ENCODE data around the gene CCNT1. TPM values are rescaled to one million over a fixed set of nuclear protein-coding genes. Genes with fewer than 3 reads are reported as not detected.

CCNT1 gene
- total RNA-seq, result 10 to 100 TPM in 4 of 5 donors, 1 to 10 TPM in 1; 3.2 to 54.0 (median 44.6) TPM
- 1 to 10 TPM; 2.7 to 4.4 (median 3.7) TPM for polyA plus RNA-seq
- long read RNA-seq, donor 1, partial matches to known transcripts, result 0 of 1 reads
- long read RNA-seq, donor 1, other reads (novel, unspliced or antisense), result 0 of 1 reads
- long read RNA-seq, donor 2, full-length matches to known transcripts, result 4 of 4 reads
- long read RNA-seq, donor 2, partial matches to known transcripts, result 0 of 4 reads
- long read RNA-seq, donor 2, other reads (novel, unspliced or antisense), result 0 of 4 reads
- long read RNA-seq, donor 3, full-length matches to known transcripts, result 3 of 3 reads
- long read RNA-seq, donor 3, partial matches to known transcripts, result 0 of 3 reads
- long read RNA-seq, donor 3, other reads (novel, unspliced or antisense), result 0 of 3 reads
- long read RNA-seq, donor 4, result 0 reads
- long read RNA-seq, donor 5, full-length matches to known transcripts, result 6 of 6 reads
- long read RNA-seq, donor 5, partial matches to known transcripts, result 0 of 6 reads
- long read RNA-seq, donor 5, other reads (novel, unspliced or antisense), result 0 of 6 reads
- long read RNA-seq, donor 6, full-length matches to known transcripts, result 13 of 13 reads
- long read RNA-seq, donor 6, partial matches to known transcripts, result 0 of 13 reads
- long read RNA-seq, donor 6, other reads (novel, unspliced or antisense), result 0 of 13 reads
- long read RNA-seq, donor 7, partial matches to known transcripts, result 0 of 1 reads
- long read RNA-seq, donor 7, other reads (novel, unspliced or antisense), result 0 of 1 reads
- long read RNA-seq, donor 8, full-length matches to known transcripts, result 5 of 5 reads
- long read RNA-seq, donor 8, partial matches to known transcripts, result 0 of 5 reads
- long read RNA-seq, donor 8, other reads (novel, unspliced or antisense), result 0 of 5 reads
- long read RNA-seq, donor 9, full-length matches to known transcripts, result 5 of 5 reads
- long read RNA-seq, donor 9, partial matches to known transcripts, result 0 of 5 reads
- long read RNA-seq, donor 9, other reads (novel, unspliced or antisense), result 0 of 5 reads
- long read RNA-seq, donor 10, full-length matches to known transcripts, result 2 of 2 reads
- long read RNA-seq, donor 10, partial matches to known transcripts, result 0 of 2 reads
- long read RNA-seq, donor 10, other reads (novel, unspliced or antisense), result 0 of 2 reads

- peak in 2 of 4 donors; percentile 22 to 60 for TF ChIP-seq POLR2A (IDR thresholded peaks at IDR 0.05)
- TF ChIP-seq, protein P1, sequence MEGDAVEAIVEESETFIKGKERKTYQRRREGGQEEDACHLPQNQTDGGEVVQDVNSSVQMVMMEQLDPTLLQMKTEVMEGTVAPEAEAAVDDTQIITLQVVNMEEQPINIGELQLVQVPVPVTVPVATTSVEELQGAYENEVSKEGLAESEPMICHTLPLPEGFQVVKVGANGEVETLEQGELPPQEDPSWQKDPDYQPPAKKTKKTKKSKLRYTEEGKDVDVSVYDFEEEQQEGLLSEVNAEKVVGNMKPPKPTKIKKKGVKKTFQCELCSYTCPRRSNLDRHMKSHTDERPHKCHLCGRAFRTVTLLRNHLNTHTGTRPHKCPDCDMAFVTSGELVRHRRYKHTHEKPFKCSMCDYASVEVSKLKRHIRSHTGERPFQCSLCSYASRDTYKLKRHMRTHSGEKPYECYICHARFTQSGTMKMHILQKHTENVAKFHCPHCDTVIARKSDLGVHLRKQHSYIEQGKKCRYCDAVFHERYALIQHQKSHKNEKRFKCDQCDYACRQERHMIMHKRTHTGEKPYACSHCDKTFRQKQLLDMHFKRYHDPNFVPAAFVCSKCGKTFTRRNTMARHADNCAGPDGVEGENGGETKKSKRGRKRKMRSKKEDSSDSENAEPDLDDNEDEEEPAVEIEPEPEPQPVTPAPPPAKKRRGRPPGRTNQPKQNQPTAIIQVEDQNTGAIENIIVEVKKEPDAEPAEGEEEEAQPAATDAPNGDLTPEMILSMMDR (IDR thresholded peaks at IDR 0.05), result peak in 3 of 7 experiments; percentile 9 to 40 (median 31)
- TF ChIP-seq EP300 (IDR thresholded peaks at IDR 0.05), result peak; percentile 48
- peak; percentile 95 to 99 (median 95) for TF ChIP-seq POLR2AphosphoS5 (IDR thresholded peaks at IDR 0.05)
Observed at GRCh38 chr12:48716493-48717251, at the start of gene CCNT1. Gene CCNT1, minus strand, starts transcription at chr12:48716707. Its CDS starts 32 bp downstream, at chr12:48716675.

DNA sequence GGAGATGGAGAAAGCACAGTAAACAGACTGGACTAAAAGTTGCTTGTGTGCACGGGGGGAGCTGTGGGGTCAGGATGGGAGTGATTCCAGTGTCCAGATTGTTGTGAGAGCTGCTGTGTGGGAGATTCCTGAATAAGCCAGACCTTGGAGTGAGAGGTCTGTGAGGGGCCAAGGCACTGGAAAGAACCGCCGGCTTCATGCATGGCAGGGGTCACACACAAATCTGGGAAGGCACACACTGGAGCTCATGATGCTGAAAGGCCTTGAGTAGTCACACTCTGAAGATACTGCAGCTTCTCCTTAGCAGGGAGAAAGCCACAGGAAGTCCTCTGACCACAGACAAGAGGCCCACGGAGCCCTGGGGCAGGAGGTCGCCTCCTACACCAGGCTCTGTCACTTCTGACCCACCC, 49.3 kb upstream of the CCNT1 start:
- intact Hi-C loops (cut with DNase I; ENCODE audit: low total_unique reads), result no loop called here
- Histone ChIP-seq H3K27ac (peak overlapping the region in 4 of 5 donors; percentile 20 to 60 (median 48)), H3K4me3 (no peak overlapping the region)

More at GRCh38 chr12:48716493-48717251, at the start of gene CCNT1:
- Histone ChIP-seq H3K27ac (peak within 1 kb of the TSS; percentile 86 to 98 (median 95)), H3K9me3 (peaks cover 0 to 14% (median 9%) of the 10 kb centered on the region in 4 donors), H3K27me3 (no peaks in the 10 kb centered on the region), H3K4me3 (peak within 1 kb of the TSS; percentile 68 to 79 (median 71)), H3K4me1 (peaks cover 25 to 43% (median 35%) of the 10 kb centered on the region in 4 donors), H3K36me3 (peaks cover 10 to 32% (median 30%) of the 10 kb centered on the region in 4 donors)
- 0 to 1% (median 0%) methylated on average over 51 to 61 of the region's 61 CpGs for WGBS, 5 donors
- DNase-seq, result peak; percentile 98 to 100
- intact Hi-C loops (cut with DNase I; ENCODE audit: low total_unique reads), result no loop called here

DNA sequence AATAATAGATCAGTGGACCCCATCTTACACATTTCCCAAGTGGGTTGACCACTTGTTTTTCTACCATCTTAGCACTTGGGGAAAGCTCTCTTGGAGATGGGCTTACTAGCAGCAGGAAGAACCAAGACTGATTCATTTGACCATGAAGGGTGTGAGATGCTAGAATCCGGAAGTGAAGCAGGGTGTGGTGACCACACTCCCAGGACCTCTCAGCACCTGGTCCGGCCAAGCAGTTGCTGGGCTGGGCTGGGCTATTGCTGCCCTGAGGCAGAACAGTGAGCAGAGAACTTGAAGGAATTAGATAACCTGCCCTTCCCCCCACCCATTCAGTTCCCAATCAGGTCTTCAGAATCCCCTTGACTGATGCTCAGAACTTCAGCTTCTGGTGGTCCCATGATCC, 48.0 kb upstream of the CCNT1 start:
- H3K4me1 ChIP-seq, result peaks cover 7 to 29% (median 19%) of the 10 kb centered on the region in 4 donors
- peak; percentile 38 to 52 for DNase-seq
- peak overlapping the region in 2 of 5 donors; percentile 56 to 60 for H3K27ac ChIP-seq
- H3K36me3 ChIP-seq, result peaks cover 10 to 47% (median 46%) of the 10 kb centered on the region in 4 donors
- no peaks in the 10 kb centered on the region for H3K9me3 ChIP-seq
- H3K27me3 ChIP-seq, result no peaks in the 10 kb centered on the region
- no peak for TF ChIP-seq POLR2A (IDR thresholded peaks at IDR 0.05)
- peak in 1 of 3 donors; percentile 44 for TF ChIP-seq POLR2AphosphoS5 (IDR thresholded peaks at IDR 0.05)
- TF ChIP-seq, protein P1 (IDR thresholded peaks at IDR 0.05), result no peak
- TF ChIP-seq EP300 (IDR thresholded peaks at IDR 0.05), result no peak
- H3K4me3 ChIP-seq, result no peak overlapping the region
- intact Hi-C loops (cut with DNase I; ENCODE audit: low total_unique reads), result no loop called here
- 26 to 68% (median 41%) methylated on average over 2 of the region's 2 CpGs for WGBS, 5 donors

More for the DNA sequence above, 49.3 kb upstream of the CCNT1 start:
- H3K36me3 ChIP-seq, result peaks cover 14 to 59% (median 58%) of the 10 kb centered on the region in 4 donors
- H3K9me3 ChIP-seq, result no peaks in the 10 kb centered on the region
- TF ChIP-seq, protein P1 (IDR thresholded peaks at IDR 0.05), result no peak
- WGBS, 5 donors, result 43 to 75% (median 62%) methylated on average over 5 of the region's 5 CpGs
- H3K27me3 ChIP-seq, result no peaks in the 10 kb centered on the region
- DNase-seq, result peak in 1 of 2 donors; percentile 41
- peaks cover 7 to 29% (median 19%) of the 10 kb centered on the region in 4 donors for H3K4me1 ChIP-seq
